Endothelial cell of umbilical vein (primary cell): ENCODE data around the gene CACNB1. TPM values are rescaled to one million over a fixed set of nuclear protein-coding genes. Genes with fewer than 3 reads are reported as not detected.

ENCODE experiments used
- BruUV-seq: library from RNA; stranded (reverse); fragments of 400-500 nt; replicated peaks from 2 replicates; lab custom pipeline; 2021; lab: Mats Ljungman, UMichigan
- CTCF ChIA-PET: fragments of 300-600, 350-600 bp; sonication (Branson Sonifier 250); formaldehyde crosslinking; loops from one replicate; lab custom pipeline; 2021; ENCODE audit warnings: antibody characterized with exemption, inconsistent platforms; lab: Charles Lee
- POLR2A ChIA-PET: fragments of 300-600, 350-600 bp; sonication (Branson Sonifier 250); formaldehyde crosslinking; loops from one replicate; lab custom pipeline; 2021; ENCODE audit warnings: antibody characterized with exemption, inconsistent platforms; lab: Charles Lee
- DNase-seq: peaks from one replicate; pipeline ENCODE4 v3.0.0-alpha.2; 2011; ENCODE audit warnings: low read depth, low spot score
- FAIRE-seq: peaks from 2 replicates; lab custom pipeline; 2011; peaks lifted over from hg19 to GRCh38; lab: Jason Lieb, UNC
- H2AFZ ChIP-seq: 2 replicates; pipeline ENCODE4 v1.6.0; 2012; ENCODE audit warnings: low read depth, low read length, control low read depth, inconsistent platforms
- H3K27ac ChIP-seq: 2 replicates; pipeline ENCODE4 v1.5.1; 2011; ENCODE audit warnings: low read depth, mild to moderate bottlenecking, control low read depth, low read length, moderate library complexity; ENCODE audit not compliant: insufficient read depth
- H3K27me3 ChIP-seq, 2 experiments: 2 replicates each; pipeline versions ENCODE4 v1.6.0 to v1.6.1; 2011; ENCODE audit warnings: low read length in 2 of 2, mixed read lengths in 1 of 2; ENCODE audit not compliant: control insufficient read depth in 2 of 2, insufficient read depth in 2 of 2
- H3K36me3 ChIP-seq, 2 experiments: 2 replicates in 1 of 2; 3 replicates in 1 of 2; pipeline ENCODE4 v1.5.1; 2011; ENCODE audit warnings: low read length in 2 of 2, mild to moderate bottlenecking in 1 of 2, moderate library complexity in 1 of 2; ENCODE audit not compliant: control insufficient read depth in 2 of 2, insufficient read depth in 2 of 2; ENCODE audit errors: extremely low read depth in 1 of 2
- H3K4me1 ChIP-seq: 3 replicates; pipeline ENCODE4 v1.5.1; 2011; ENCODE audit warnings: mild to moderate bottlenecking, low read length; ENCODE audit not compliant: control insufficient read depth, insufficient read depth; ENCODE audit errors: extremely low read depth
- H3K4me2 ChIP-seq: 2 replicates; pipeline ENCODE4 v1.6.1; 2011; ENCODE audit warnings: low read length, control low read depth, mixed read lengths; ENCODE audit not compliant: insufficient read depth
- H3K4me3 ChIP-seq, 3 experiments: fragments of 200-600 bp in 1 of 3; sonication (generic), shearing (Covaris generic) in 1 of 3; replicated peaks in 1 of 3; 2 replicates each; pipeline ENCODE4 v1.5.1; 2011 to 2016; ENCODE audit warnings: control low read depth in 3 of 3, low read length in 3 of 3, mild to moderate bottlenecking in 2 of 3, inconsistent platforms in 1 of 3, low read depth in 1 of 3, moderate library complexity in 1 of 3; ENCODE audit not compliant: insufficient read depth in 1 of 3
- H3K79me2 ChIP-seq: 2 replicates; pipeline ENCODE4 v1.6.0; 2012; ENCODE audit warnings: low read length, inconsistent platforms; ENCODE audit not compliant: control insufficient read depth, insufficient read depth
- H3K9ac ChIP-seq: replicated peaks from 2 replicates; pipeline ENCODE3; 2011; ENCODE audit warnings: low read length, control low read depth; ENCODE audit not compliant: insufficient read depth; ENCODE audit errors: extremely low read depth
- H3K9me1 ChIP-seq: replicated peaks from 3 replicates; pipeline ENCODE4 v1.6.0; 2011; ENCODE audit warnings: mild to moderate bottlenecking, low read length; ENCODE audit not compliant: control insufficient read depth, insufficient read depth; ENCODE audit errors: extremely low read depth
- H3K9me3 ChIP-seq: replicated peaks from 2 replicates; pipeline ENCODE4 v1.5.1; 2012; ENCODE audit warnings: low read length, inconsistent platforms; ENCODE audit not compliant: control insufficient read depth, insufficient read depth
- H4K20me1 ChIP-seq: replicated peaks from 2 replicates; pipeline ENCODE3; 2011; ENCODE audit warnings: mild to moderate bottlenecking, low read length; ENCODE audit not compliant: control insufficient read depth, insufficient read depth; ENCODE audit errors: extremely low read depth
- CTCF ChIP-seq, 2 donors: IDR thresholded peaks; 1 replicate in 1 of 2; 2 replicates in 1 of 2; pipeline ENCODE4 v1.5.1; 2011; ENCODE audit warnings: low read length in 2 of 2, mild to moderate bottlenecking in 2 of 2, moderate library complexity in 2 of 2, control low read depth in 1 of 2, inconsistent platforms in 1 of 2, low read depth in 1 of 2; ENCODE audit not compliant: insufficient read depth in 1 of 2; ENCODE audit errors: extremely low read depth in 1 of 2
- EZH2 ChIP-seq: IDR thresholded peaks from 2 replicates; pipeline ENCODE4 v1.6.1; 2012; ENCODE audit warnings: borderline replicate concordance, low read depth, mild to moderate bottlenecking, moderate library complexity, low read length, inconsistent platforms; ENCODE audit not compliant: severe bottlenecking
- FOS ChIP-seq: IDR thresholded peaks from 2 replicates; pipeline ENCODE4 v1.6.1; 2011; ENCODE audit warnings: mild to moderate bottlenecking, low read length, moderate library complexity, borderline replicate concordance; ENCODE audit not compliant: insufficient read depth
- GATA2 ChIP-seq: IDR thresholded peaks from 2 replicates; pipeline ENCODE4 v1.7.0; 2011; ENCODE audit warnings: low read depth, mild to moderate bottlenecking, moderate library complexity, mixed read lengths, low read length; ENCODE audit not compliant: insufficient read length, insufficient read depth
- JUN ChIP-seq: IDR thresholded peaks from 2 replicates; pipeline ENCODE4 v1.6.1; 2011; ENCODE audit warnings: borderline replicate concordance, low read depth; ENCODE audit not compliant: insufficient read length, insufficient read depth
- MYC ChIP-seq: IDR thresholded peaks from one replicate; pipeline ENCODE4 v1.6.1; 2011; ENCODE audit warnings: mild to moderate bottlenecking, low read depth, low read length
- POLR2A ChIP-seq: IDR thresholded peaks from 2 replicates; pipeline ENCODE4 v1.6.1; 2012; ENCODE audit warnings: low read depth, mild to moderate bottlenecking, control low read depth, low read length
- POLR2AphosphoS5 ChIP-seq: IDR thresholded peaks from 2 replicates; pipeline ENCODE4 v1.6.1; 2012; ENCODE audit warnings: low read depth, mild to moderate bottlenecking, control low read depth, low read length, moderate library complexity; ENCODE audit not compliant: insufficient read depth
- dilution Hi-C: fragments of 300-500 bp; cut with MboI; formaldehyde crosslinking; loops from one replicate; pipeline ENCODE4 v1.15.0; 2019; ENCODE audit warnings: low sequenced_read_pairs; ENCODE audit not compliant: extremely low pct_ligation_motif_present
- intact Hi-C: fragments of 100-400 bp; cut with micrococcal nuclease; formaldehyde crosslinking; loops from one replicate; pipeline ENCODE4 v1.10.0; 2022
- polyA plus RNA-seq, 4 experiments: library from polyadenylated mRNA; depleted of rRNA in 3 of 4; stranded (reverse) in 3 of 4; unstranded in 1 of 4; fragments of >200 nt; gene quantifications; 2 replicates each; pipeline versions ENCODE4 v1.2.1 to v1.2.3, GENCODE V29; 2011 to 2012; ENCODE audit warnings: missing spikeins in 1 of 4
- total RNA-seq: library from RNA; stranded (reverse); gene quantifications from 2 replicates; pipeline ENCODE4 v1.2.3, GENCODE V29; 2021
- TF ChIP-seq, protein P1 (sequence below): IDR thresholded peaks from 2 replicates; pipeline ENCODE4 v1.6.1; 2011; ENCODE audit not compliant: insufficient read depth, insufficient read length

The CACNB1 gene
- total and polyA plus RNA-seq, 2 donors (not counting 3 experiments of a cell fraction or from before 2014, with no cell fraction given) = 4.7 to 12.3 TPM

DNA sequence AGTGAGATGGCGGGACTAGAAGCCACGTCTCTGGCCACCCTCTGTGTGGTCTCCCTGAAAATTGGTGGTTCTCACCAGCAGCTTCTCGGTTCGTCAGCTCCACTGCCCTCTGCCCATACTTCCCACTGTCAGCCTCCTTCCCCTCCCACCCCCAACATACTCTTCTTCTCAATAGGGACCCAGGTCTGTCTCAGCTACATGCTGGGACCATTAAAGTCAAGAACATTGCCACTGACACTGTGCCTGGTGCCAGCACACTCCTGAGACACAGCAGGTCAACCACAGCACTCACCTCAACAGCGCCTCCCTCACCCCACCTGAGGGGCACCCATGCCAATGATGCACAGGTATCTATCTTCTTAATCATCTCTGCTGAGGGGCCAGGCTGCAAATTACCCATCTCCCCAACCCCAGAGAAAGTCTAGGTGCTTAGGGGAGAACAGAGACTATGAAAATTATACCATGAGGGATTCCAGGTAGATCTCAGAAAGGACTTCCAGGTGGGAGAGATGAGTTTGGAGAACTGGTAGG lies 47.3 kb downstream of the CACNB1 start:
- H3K4me3 ChIP-seq = no peak overlapping the region

More for the DNA sequence above, 47.3 kb downstream of the CACNB1 start:
- Histone ChIP-seq H3K27ac (no peak overlapping the region), H3K4me2 (no peak overlapping the region), H3K27me3 (peaks cover 16 to 27% of the 10 kb centered on the region in 2 experiments), H3K79me2 (no peaks in the 10 kb centered on the region), H3K9me1 (no peaks in the 10 kb centered on the region), H3K9me3 (no peaks in the 10 kb centered on the region), H3K4me1 (peaks cover 8% of the 10 kb centered on the region), H2AFZ (no peak overlapping the region), H4K20me1 (no peaks in the 10 kb centered on the region), H3K36me3 (no peaks in the 10 kb centered on the region), H3K9ac (no peak overlapping the region)
- dilution Hi-C loops = no loop called here
- ChIA-PET CTCF (interaction anchor here (14.1 kb wide), 1 partner anchor 166 kb away, joined by 550 read pairs; no protein-coding TSS in a partner anchor), POLR2A (no interaction called here)
- no peak for DNase-seq
- BruUV-seq = no TSS peak
- TF ChIP-seq MYC (no peak), POLR2AphosphoS5 (no peak), CTCF (IDR thresholded peaks at IDR 0.05; ENCODE audit: extremely low read depth in 1 of 2, insufficient read depth in 1 of 2, low read depth in 1 of 2, low read length in 2 of 2) (no peak), JUN (no peak), FOS (no peak), EZH2 (no peak), POLR2A (no peak), GATA2 (no peak)
- TF ChIP-seq, protein P1, sequence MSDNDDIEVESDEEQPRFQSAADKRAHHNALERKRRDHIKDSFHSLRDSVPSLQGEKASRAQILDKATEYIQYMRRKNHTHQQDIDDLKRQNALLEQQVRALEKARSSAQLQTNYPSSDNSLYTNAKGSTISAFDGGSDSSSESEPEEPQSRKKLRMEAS = no peak
- intact Hi-C loops = loop anchor here (5.0 kb wide), 2 partner anchors 183 to 398 kb away; partner anchors contain the start of genes FBXO47 and PSMB3
- FAIRE-seq = no peak
